ENCODE measurements around the gene TMEM179. TPM values are rescaled to one million over a fixed set of nuclear protein-coding genes. Genes with fewer than 3 reads are reported as not detected.

TMEM179 gene
- total RNA-seq, 1 donor from 2014 or later = not detected

DNA sequence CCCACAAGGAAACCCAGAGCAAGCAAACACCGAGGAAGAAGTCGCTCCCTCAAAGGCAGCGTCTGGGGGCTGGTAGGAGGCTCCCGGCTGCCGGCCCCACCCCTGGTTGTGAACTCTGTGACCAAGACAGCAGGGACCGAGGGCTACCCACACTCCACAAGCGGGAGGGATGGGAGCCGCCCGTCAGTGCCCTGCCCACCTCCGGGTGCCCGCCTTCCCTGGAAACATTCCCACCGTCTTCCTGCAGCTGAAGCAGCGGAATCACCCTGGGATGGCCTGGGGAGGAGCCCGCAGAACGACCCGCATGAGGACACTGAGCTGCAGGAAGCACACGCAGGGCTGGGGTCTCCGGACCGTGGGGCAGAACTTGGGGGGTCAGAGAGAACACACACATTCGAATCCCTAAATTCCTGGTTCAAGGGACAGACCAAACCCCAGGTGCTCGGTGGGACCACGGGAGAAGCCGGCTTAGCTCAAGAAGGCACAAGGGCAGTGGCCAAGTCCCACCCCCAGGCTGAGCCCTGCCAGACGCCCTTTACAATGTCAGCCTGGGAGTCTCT, 58.5 kb downstream of the TMEM179 start:
- no peak overlapping the region for H3K27ac ChIP-seq
- H3K9me3 ChIP-seq = no peaks in the 10 kb centered on the region
- no peaks in the 10 kb centered on the region for H3K4me1 ChIP-seq
- peak; percentile 14 for ATAC-seq
- H3K4me3 ChIP-seq = no peak overlapping the region
- no peak for TF ChIP-seq CTCF (IDR thresholded peaks at IDR 0.05)
- H3K27me3 ChIP-seq = peaks cover 33% of the 10 kb centered on the region
- intact Hi-C loops (cut with DNase I) = no loop called here
- peak; percentile 61 for DNase-seq
- no peaks in the 10 kb centered on the region for H3K36me3 ChIP-seq

GRCh38 chr14:104545151-104545941, 59.2 kb downstream of the TMEM179 start:
- Histone ChIP-seq H3K4me1 (no peaks in the 10 kb centered on the region), H3K36me3 (no peaks in the 10 kb centered on the region), H3K27ac (no peak overlapping the region), H3K4me3 (no peak overlapping the region), H3K27me3 (peaks cover 33% of the 10 kb centered on the region), H3K9me3 (no peaks in the 10 kb centered on the region)
- intact Hi-C loops (cut with DNase I) = no loop called here
- no peak for TF ChIP-seq CTCF (IDR thresholded peaks at IDR 0.05)
- ATAC-seq (peak; percentile 13), DNase-seq (peak; percentile 55)

DNA sequence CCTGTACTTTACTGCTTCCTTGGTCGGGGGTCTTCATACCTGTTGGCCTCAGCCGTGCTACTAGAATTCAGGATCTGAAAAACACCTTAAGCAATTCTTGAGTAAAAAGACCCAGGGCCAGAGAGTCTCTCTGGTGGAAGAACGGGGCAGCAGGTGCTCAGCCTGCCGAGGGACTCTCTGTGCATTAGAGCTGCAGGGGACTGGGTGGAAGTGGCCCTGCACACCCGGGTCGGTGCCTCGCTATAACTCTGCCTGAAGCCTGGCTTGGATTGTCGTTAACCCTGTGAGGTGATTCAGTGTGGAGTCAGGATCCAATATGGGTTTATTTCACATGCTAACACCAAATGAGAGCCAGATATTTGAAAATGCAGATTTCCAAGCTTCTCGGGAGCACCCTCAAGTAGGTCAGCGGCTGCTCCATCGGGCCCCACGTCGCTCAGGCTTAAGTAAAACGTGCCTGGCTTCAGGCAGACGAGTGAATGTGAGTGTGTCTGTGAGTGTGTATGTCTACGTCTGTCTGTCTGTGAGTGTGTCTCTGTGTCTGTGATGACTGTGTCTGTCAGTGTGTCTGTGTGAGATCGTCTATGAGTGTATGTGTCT, 60.1 kb downstream of the TMEM179 start:
- intact Hi-C loops (cut with DNase I) = no loop called here
- ATAC-seq (no peak), DNase-seq (no peak)
- no peak overlapping the region for H3K27ac ChIP-seq
- H3K36me3 ChIP-seq = no peaks in the 10 kb centered on the region
- H3K9me3 ChIP-seq = no peaks in the 10 kb centered on the region
- peaks cover 33% of the 10 kb centered on the region for H3K27me3 ChIP-seq
- no peaks in the 10 kb centered on the region for H3K4me1 ChIP-seq
- H3K4me3 ChIP-seq = no peak overlapping the region
- no peak for TF ChIP-seq CTCF (IDR thresholded peaks at IDR 0.05)

GRCh38 chr14:104542871-104543830, 61.4 kb downstream of the TMEM179 start:
- no peaks in the 10 kb centered on the region for H3K4me1 ChIP-seq
- no peak overlapping the region for H3K27ac ChIP-seq
- no peak for ATAC-seq
- intact Hi-C loops (cut with DNase I) = no loop called here
- no peak overlapping the region for H3K4me3 ChIP-seq
- H3K36me3 ChIP-seq = no peaks in the 10 kb centered on the region
- H3K9me3 ChIP-seq = no peaks in the 10 kb centered on the region
- H3K27me3 ChIP-seq = peaks cover 33% of the 10 kb centered on the region
- DNase-seq = no peak
- TF ChIP-seq CTCF (IDR thresholded peaks at IDR 0.05) = no peak

DNA sequence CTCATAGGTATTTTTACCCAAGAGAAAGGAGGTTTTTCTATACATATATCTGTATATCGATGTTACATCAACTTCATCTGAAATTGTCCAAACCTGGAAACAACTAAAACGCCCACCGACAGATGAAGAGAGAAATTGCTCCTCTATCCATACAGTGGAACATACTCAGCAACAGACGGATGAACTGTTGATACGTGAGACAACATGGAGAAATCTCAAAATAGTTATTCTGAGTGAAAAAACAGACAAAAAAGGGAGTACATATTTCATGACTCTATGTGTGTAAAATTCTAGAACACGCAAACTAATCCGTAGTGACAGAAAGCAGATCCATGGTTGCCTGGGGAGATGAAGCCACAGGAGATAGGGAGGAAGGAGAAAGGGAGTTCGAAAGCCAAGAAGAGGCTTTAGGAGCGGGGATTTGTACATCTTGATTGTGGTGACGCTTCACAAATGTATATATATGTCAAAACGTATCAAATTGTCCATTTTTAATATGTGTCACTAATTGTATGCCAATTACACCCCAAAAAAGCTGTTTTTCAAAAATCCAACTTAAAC, 62.6 kb downstream of the TMEM179 start:
- Histone ChIP-seq H3K36me3 (no peaks in the 10 kb centered on the region), H3K27me3 (peaks cover 30% of the 10 kb centered on the region), H3K9me3 (no peaks in the 10 kb centered on the region), H3K27ac (no peak overlapping the region), H3K4me1 (no peaks in the 10 kb centered on the region), H3K4me3 (no peak overlapping the region)
- TF ChIP-seq CTCF (IDR thresholded peaks at IDR 0.05) = no peak
- no peak for ATAC-seq
- DNase-seq = no peak
- intact Hi-C loops (cut with DNase I) = no loop called here

Data from upper lobe of right lung (tissue), 1 donor.